MM.1S (cell line): ENCODE results near the gene ATP2B2.

ENCODE experiments used
- EZH2 ChIP-seq: fragments of 300-600 bp; sonication (generic); optimal IDR thresholded peaks from 2 replicates; pipeline ENCODE3; 2017; ENCODE audit warnings: low read depth, mild to moderate bottlenecking, antibody characterized with exemption, low read length, mixed read lengths
- EZH2phosphoT487 ChIP-seq: fragments of 300-600 bp; sonication (generic); IDR thresholded peaks from 2 replicates; pipeline ENCODE4 v1.6.1; 2018; ENCODE audit warnings: antibody characterized with exemption, low read length
- TF ChIP-seq, protein P1 (sequence below): fragments of 300-600 bp; sonication (generic); IDR thresholded peaks from 2 replicates; pipeline ENCODE4 v1.5.1; 2016; ENCODE audit warnings: antibody characterized with exemption, low read length, mixed read lengths

- TF ChIP-seq, protein P1, sequence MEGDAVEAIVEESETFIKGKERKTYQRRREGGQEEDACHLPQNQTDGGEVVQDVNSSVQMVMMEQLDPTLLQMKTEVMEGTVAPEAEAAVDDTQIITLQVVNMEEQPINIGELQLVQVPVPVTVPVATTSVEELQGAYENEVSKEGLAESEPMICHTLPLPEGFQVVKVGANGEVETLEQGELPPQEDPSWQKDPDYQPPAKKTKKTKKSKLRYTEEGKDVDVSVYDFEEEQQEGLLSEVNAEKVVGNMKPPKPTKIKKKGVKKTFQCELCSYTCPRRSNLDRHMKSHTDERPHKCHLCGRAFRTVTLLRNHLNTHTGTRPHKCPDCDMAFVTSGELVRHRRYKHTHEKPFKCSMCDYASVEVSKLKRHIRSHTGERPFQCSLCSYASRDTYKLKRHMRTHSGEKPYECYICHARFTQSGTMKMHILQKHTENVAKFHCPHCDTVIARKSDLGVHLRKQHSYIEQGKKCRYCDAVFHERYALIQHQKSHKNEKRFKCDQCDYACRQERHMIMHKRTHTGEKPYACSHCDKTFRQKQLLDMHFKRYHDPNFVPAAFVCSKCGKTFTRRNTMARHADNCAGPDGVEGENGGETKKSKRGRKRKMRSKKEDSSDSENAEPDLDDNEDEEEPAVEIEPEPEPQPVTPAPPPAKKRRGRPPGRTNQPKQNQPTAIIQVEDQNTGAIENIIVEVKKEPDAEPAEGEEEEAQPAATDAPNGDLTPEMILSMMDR, result no peak
- TF ChIP-seq EZH2 (no peak), EZH2phosphoT487 (no peak)
Measured at GRCh38 chr3:10413041-10413440, 92.3 kb downstream of the ATP2B2 start.
